Osteocyte (in vitro differentiated cells): ENCODE measurements around the gene XKR3. TPM values are rescaled to one million over a fixed set of nuclear protein-coding genes. Genes with fewer than 3 reads are reported as not detected.

Experiments used
- DNase-seq: peaks from one replicate; pipeline ENCODE4 v3.0.0; 2021; ENCODE audit warnings: mixed read lengths; ENCODE audit not compliant: unreplicated experiment; ENCODE audit errors: extremely low spot score
- H3K27ac Mint-ChIP-seq: one replicate; pipeline ENCODE4 v1.8.0; 2021; ENCODE audit warnings: mild to moderate bottlenecking, mixed read lengths; ENCODE audit not compliant: unreplicated experiment
- H3K27me3 Mint-ChIP-seq: one replicate; pipeline ENCODE4 v1.8.0; 2021; ENCODE audit warnings: mixed read lengths; ENCODE audit not compliant: unreplicated experiment
- H3K36me3 Mint-ChIP-seq: one replicate; pipeline ENCODE4 v1.8.0; 2021; ENCODE audit warnings: mixed read lengths; ENCODE audit not compliant: unreplicated experiment
- H3K4me1 Mint-ChIP-seq: one replicate; pipeline ENCODE4 v1.8.0; 2021; ENCODE audit warnings: mixed read lengths; ENCODE audit not compliant: unreplicated experiment
- H3K4me3 Mint-ChIP-seq: one replicate; pipeline ENCODE4 v1.8.0; 2021; ENCODE audit warnings: mild to moderate bottlenecking, moderate library complexity, mixed read lengths; ENCODE audit not compliant: unreplicated experiment
- H3K9me3 Mint-ChIP-seq: one replicate; pipeline ENCODE4 v1.8.0; 2021; ENCODE audit warnings: mixed read lengths; ENCODE audit not compliant: unreplicated experiment
- total RNA-seq: library from RNA; stranded (reverse); gene quantifications from 2 replicates; pipeline ENCODE4 v1.2.1, GENCODE V29; 2021
- TF ChIP-seq, protein P1 (sequence below): fragments of 200-600 bp; sonication (generic); IDR thresholded peaks from 2 replicates; pipeline ENCODE4 v1.5.0; 2021; ENCODE audit warnings: antibody characterized with exemption, mild to moderate bottlenecking, moderate library complexity

Gene XKR3
- total RNA-seq, 1 donor from 2014 or later = not detected

DNA sequence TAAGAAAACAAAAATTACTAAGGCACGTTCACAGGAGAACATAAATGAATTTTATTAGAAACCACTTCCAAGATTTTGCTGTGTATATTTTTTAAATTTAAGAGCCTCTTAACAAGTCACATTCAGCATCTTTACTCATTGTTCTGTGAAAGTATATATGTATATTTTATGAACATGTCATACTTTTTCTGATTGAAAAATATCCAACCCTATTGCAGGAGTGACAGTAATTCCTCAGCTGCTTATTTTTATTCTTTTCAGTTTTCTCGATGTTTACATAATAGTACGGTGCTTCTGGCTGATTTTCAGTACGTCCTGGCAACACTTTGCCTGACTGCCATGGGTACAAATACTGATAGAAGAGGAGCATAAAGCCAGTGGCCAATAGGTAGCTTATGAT is 41.8 kb downstream of the XKR3 start:
- H3K9me3 Mint-ChIP-seq = peaks cover 45% of the 10 kb centered on the region
- no peaks in the 10 kb centered on the region for H3K27me3 Mint-ChIP-seq

DNA sequence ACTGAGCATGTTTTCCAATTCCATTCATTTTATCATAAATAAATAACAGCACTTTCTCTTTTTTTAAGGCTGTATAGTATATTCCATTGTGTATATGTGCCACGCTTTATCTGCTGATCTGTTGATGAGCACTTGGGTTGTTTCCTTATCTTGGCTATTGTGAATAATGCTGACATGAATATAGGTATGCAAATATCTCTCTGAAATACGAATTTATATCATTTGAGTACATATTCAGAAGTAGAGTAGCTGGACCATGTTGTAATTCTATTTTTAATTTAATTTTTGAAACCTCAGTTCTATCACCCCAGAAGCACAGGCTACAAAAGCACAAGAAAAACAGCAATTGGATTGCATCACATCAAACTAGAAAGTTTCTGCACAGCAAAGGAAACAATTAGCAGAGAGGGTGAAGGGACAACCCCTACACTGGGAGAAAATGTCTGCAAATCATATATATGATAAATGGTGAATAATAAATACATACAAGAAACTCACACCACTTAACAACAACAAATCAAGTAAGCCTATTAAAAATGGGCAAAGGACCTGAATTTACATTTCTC is 43.4 kb downstream of the XKR3 start:
- H3K27me3 Mint-ChIP-seq = no peaks in the 10 kb centered on the region
- no peak for DNase-seq
- H3K4me1 Mint-ChIP-seq = no peaks in the 10 kb centered on the region
- H3K27ac Mint-ChIP-seq = no peak overlapping the region
- H3K36me3 Mint-ChIP-seq = no peaks in the 10 kb centered on the region
- H3K4me3 Mint-ChIP-seq = no peak overlapping the region
- TF ChIP-seq, protein P1, sequence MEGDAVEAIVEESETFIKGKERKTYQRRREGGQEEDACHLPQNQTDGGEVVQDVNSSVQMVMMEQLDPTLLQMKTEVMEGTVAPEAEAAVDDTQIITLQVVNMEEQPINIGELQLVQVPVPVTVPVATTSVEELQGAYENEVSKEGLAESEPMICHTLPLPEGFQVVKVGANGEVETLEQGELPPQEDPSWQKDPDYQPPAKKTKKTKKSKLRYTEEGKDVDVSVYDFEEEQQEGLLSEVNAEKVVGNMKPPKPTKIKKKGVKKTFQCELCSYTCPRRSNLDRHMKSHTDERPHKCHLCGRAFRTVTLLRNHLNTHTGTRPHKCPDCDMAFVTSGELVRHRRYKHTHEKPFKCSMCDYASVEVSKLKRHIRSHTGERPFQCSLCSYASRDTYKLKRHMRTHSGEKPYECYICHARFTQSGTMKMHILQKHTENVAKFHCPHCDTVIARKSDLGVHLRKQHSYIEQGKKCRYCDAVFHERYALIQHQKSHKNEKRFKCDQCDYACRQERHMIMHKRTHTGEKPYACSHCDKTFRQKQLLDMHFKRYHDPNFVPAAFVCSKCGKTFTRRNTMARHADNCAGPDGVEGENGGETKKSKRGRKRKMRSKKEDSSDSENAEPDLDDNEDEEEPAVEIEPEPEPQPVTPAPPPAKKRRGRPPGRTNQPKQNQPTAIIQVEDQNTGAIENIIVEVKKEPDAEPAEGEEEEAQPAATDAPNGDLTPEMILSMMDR = no peak
- H3K9me3 Mint-ChIP-seq = peaks cover 50% of the 10 kb centered on the region

More for the DNA sequence above, 41.8 kb downstream of the XKR3 start:
- DNase-seq = no peak
- Mint-ChIP-seq H3K4me3 (no peak overlapping the region), H3K36me3 (no peaks in the 10 kb centered on the region), H3K27ac (no peak overlapping the region), H3K4me1 (no peaks in the 10 kb centered on the region)
- TF ChIP-seq, protein P1 = no peak

DNA sequence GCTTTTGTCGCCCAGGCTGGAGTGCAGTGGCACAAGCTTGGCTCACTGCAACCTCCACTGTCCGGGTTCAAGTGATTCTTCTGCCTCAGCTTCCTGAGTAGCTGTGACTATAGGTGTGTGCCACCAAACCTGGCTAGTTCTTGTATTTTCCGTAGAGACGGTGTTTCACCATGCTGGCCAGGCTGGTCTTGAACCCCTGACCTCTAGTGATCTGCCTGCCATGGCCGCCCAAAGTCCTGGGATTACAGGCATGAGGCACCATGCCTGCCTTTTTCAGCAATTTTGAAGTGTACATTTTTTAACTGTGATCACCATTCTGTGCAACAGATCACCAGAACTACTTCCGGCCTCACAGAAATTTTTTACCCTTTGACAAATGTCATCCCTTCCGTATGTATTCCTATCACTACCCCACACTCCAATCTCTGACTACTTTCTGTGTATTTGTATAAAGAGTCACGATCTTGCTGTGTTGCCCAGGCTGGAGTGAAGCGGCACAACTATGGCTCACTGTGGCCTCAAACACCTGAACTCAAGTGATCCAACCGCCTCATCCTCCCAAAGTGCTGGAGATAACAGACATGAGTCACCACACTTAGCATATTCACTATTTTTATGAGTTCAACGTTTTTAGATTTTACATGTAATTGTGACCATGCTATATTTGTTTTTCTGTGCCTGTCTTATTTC is 44.0 kb downstream of the XKR3 start:
- TF ChIP-seq, protein P1 = no peak
- no peaks in the 10 kb centered on the region for H3K36me3 Mint-ChIP-seq
- DNase-seq = no peak
- no peaks in the 10 kb centered on the region for H3K4me1 Mint-ChIP-seq
- H3K27ac Mint-ChIP-seq = no peak overlapping the region
- peaks cover 50% of the 10 kb centered on the region for H3K9me3 Mint-ChIP-seq
- no peak overlapping the region for H3K4me3 Mint-ChIP-seq
- H3K27me3 Mint-ChIP-seq = no peaks in the 10 kb centered on the region

DNA sequence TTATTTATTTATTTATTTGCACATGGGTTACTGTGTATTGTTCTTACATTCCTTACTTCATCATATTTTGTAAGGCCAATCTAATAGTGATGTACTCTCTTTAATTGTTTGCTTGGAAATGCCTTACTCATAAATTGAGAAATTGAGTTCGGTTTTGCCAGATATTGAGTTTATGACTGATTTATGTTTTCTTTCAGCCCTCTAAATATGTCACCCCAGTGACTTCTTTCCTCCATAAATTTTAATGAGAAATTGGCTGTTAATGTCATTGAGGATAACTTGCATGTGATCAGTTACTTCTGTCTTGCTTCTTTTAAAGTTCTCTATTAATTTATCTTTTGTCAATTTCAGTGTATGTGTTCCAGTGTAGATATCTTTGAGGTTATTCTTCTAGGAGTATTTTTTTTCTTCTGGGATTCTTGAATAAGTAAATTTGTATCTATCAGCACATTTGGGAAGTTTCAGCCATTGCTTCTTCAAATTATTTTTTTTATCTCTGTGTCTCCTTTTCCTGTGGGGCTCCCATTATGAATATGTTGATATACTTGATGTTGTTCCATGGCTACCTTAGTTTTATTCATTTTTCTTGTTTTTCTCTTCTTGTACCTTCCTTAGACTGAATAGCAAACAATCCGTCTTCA is 47.8 kb downstream of the XKR3 start:
- DNase-seq = no peak
- TF ChIP-seq, protein P1 = no peak
- H3K4me1 Mint-ChIP-seq = no peaks in the 10 kb centered on the region
- H3K36me3 Mint-ChIP-seq = no peaks in the 10 kb centered on the region
- H3K27me3 Mint-ChIP-seq = no peaks in the 10 kb centered on the region
- peaks cover 63% of the 10 kb centered on the region for H3K9me3 Mint-ChIP-seq
- no peak overlapping the region for H3K4me3 Mint-ChIP-seq
- H3K27ac Mint-ChIP-seq = no peak overlapping the region

DNA sequence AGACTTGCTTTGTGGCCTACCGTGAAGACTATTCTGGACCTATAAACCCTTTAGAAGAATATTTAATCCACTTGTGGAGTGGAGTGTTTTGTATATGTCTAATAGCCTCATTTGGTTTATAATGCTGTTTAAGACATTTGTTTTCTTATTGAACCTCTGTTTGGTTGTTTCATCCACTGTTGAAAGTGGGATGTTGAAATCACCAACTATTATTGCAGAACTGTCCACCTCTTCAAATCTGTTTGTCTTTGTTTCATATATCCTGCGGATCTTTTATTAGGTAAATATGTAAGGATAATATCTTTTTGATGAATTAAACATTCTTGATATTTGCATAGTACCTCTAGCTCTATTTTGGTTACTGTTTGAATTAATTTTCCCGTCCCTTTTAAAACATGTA is 49.1 kb downstream of the XKR3 start:
- Mint-ChIP-seq H3K27me3 (no peaks in the 10 kb centered on the region), H3K4me3 (no peak overlapping the region), H3K27ac (no peak overlapping the region), H3K9me3 (peaks cover 57% of the 10 kb centered on the region), H3K36me3 (no peaks in the 10 kb centered on the region), H3K4me1 (no peaks in the 10 kb centered on the region)
- no peak for DNase-seq
- TF ChIP-seq, protein P1 = no peak
